Lung (tissue), 12 donors: Measurements from ENCODE around the gene SYK. TPM values are rescaled to one million over a fixed set of nuclear protein-coding genes. Genes with fewer than 3 reads are reported as not detected.

Experiments used
- ATAC-seq: fragments of 200-7000 bp; cut with Tn5 transposase; one replicate; pipeline ENCODE4 v1.9.1; 2020; ENCODE audit warnings: moderate number of reproducible peaks; ENCODE audit not compliant: insufficient read depth, low FRiP score
- DNase-seq, 3 donors: peaks; one replicate each; pipeline ENCODE4 v3.0.0-alpha.2; 2013 to 2017
- H3K27ac ChIP-seq, 2 donors: one replicate each; pipeline ENCODE4 v1.5.1; 2013; ENCODE audit warnings: mild to moderate bottlenecking in 2 of 2, moderate library complexity in 2 of 2, control low read depth in 1 of 2, inconsistent platforms in 1 of 2, low read depth in 1 of 2, low read length in 1 of 2
- H3K27me3 ChIP-seq, 3 donors: one replicate each; pipeline ENCODE4 v1.5.1; 2013; ENCODE audit warnings: low read length in 2 of 3; ENCODE audit not compliant: control insufficient read depth in 3 of 3, insufficient read depth in 3 of 3
- H3K36me3 ChIP-seq, 4 donors: one replicate each; pipeline ENCODE4 v1.5.1; 2013; ENCODE audit warnings: low read length in 4 of 4, mild to moderate bottlenecking in 1 of 4, moderate library complexity in 1 of 4; ENCODE audit not compliant: control insufficient read depth in 4 of 4, insufficient read depth in 4 of 4
- H3K4me1 ChIP-seq, 5 donors: one replicate each; pipeline ENCODE4 v1.5.1; 2013; ENCODE audit warnings: low read length in 5 of 5, mild to moderate bottlenecking in 2 of 5, moderate library complexity in 1 of 5; ENCODE audit not compliant: control insufficient read depth in 5 of 5, insufficient read depth in 5 of 5
- H3K4me3 ChIP-seq: one replicate; pipeline ENCODE4 v1.5.1; 2013; ENCODE audit warnings: mild to moderate bottlenecking, control low read depth, moderate library complexity
- H3K9ac ChIP-seq, 2 donors: one replicate each; pipeline ENCODE4 v1.5.1; 2013; ENCODE audit warnings: low read length in 2 of 2, control low read depth in 1 of 2; ENCODE audit not compliant: insufficient read depth in 1 of 2
- H3K9me3 ChIP-seq, 4 donors: one replicate each; pipeline ENCODE4 v1.5.1; 2013; ENCODE audit warnings: low read length in 3 of 4, mild to moderate bottlenecking in 1 of 4, moderate library complexity in 1 of 4; ENCODE audit not compliant: control insufficient read depth in 4 of 4, insufficient read depth in 3 of 4
- WGBS, 2 donors: extraction: QIAGEN DNeasy Blood & Tissue Kit; methylation state at CpG; one replicate each; pipeline ENCODE4 v1.1.7; 2013; 5-methylcytosine and 5-hydroxymethylcytosine counted together
- polyA plus RNA-seq, 2 donors: library from polyadenylated mRNA; stranded (reverse); fragments of 200-250 nt; gene quantifications; one replicate each; pipeline ENCODE4 v1.2.1, GENCODE V29; 2013
- total RNA-seq, 2 donors: library from RNA; depleted of rRNA in 1 of 2; stranded (reverse); fragments of >200 nt in 1 of 2; gene quantifications; one replicate each; pipeline ENCODE4 v1.2.1, GENCODE V29; 2014 to 2021
- TF ChIP-seq, protein P1 (sequence below): IDR thresholded peaks from 2 replicates; pipeline ENCODE4 v1.5.1; 2012; ENCODE audit warnings: mild to moderate bottlenecking; ENCODE audit errors: control extremely low read depth, extremely low read depth
- donor health status: control.
- donor health status: control.
- donor health status: Bipolar disorder and iron deficiency.
- donor health status: healthy.
- donor health status: DM: yes; HTN: yes; CAD: no.

Gene SYK
- total and polyA plus RNA-seq, 4 donors: 13.7 to 71.6 (median 35.0) TPM

DNA sequence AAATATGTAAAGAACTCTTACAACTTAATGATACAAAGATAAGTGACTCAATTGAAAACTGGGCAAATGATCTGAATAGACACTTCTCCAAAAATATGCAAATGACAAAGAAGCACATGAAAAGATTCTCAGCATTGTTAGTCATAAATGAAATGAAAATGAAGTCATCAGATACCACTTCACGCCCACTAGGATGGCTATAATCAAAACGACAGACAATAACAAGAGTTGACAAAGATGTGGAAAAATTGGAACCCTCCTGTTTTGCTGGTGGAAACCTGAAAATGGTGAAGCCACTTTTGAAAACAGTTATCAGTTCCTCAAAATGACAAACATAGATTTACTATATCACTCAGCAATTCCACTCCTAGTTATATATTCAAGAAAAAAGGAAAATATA lies 7.9 kb upstream of the SYK start:
- DNase-seq: no peak
- Histone ChIP-seq H3K4me3 (no peak overlapping the region), H3K27me3 (no peaks in the 10 kb centered on the region), H3K4me1 (peaks cover 0 to 4% (median 0%) of the 10 kb centered on the region in 5 donors), H3K9ac (no peak overlapping the region), H3K27ac (no peak overlapping the region), H3K9me3 (peaks cover 0 to 2% (median 0%) of the 10 kb centered on the region in 4 donors), H3K36me3 (no peaks in the 10 kb centered on the region)
- 83 to 86% methylated on average over 2 of the region's 2 CpGs for WGBS, 2 donors
- TF ChIP-seq, protein P1, sequence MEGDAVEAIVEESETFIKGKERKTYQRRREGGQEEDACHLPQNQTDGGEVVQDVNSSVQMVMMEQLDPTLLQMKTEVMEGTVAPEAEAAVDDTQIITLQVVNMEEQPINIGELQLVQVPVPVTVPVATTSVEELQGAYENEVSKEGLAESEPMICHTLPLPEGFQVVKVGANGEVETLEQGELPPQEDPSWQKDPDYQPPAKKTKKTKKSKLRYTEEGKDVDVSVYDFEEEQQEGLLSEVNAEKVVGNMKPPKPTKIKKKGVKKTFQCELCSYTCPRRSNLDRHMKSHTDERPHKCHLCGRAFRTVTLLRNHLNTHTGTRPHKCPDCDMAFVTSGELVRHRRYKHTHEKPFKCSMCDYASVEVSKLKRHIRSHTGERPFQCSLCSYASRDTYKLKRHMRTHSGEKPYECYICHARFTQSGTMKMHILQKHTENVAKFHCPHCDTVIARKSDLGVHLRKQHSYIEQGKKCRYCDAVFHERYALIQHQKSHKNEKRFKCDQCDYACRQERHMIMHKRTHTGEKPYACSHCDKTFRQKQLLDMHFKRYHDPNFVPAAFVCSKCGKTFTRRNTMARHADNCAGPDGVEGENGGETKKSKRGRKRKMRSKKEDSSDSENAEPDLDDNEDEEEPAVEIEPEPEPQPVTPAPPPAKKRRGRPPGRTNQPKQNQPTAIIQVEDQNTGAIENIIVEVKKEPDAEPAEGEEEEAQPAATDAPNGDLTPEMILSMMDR: no peak
- ATAC-seq: no peak

DNA sequence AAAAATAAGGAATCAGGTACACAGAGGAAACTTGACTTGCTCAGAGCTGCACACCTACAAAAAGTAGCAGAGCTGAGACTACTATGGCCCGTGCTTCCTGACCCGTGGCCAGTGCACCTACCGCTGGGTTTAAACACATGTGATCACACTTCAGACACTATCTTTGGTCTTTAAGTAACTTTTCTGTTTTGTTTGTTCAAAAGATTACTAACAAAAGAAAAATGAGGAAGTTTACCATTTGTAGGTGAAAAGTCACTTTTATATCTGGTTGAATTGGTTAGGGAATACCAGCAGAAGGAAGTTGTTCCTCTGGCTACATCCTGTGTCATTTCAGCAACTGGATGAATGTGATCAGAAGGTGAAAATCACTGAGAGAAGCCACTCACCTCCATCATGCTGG lies 6.5 kb upstream of the SYK start:
- TF ChIP-seq, protein P1: no peak
- H3K9ac ChIP-seq: no peak overlapping the region
- no peaks in the 10 kb centered on the region for H3K36me3 ChIP-seq
- H3K27me3 ChIP-seq: no peaks in the 10 kb centered on the region
- no peak overlapping the region for H3K4me3 ChIP-seq
- peaks cover 0 to 4% (median 0%) of the 10 kb centered on the region in 5 donors for H3K4me1 ChIP-seq
- DNase-seq: no peak
- ATAC-seq: no peak
- peaks cover 0 to under 1% (median 0%) of the 10 kb centered on the region in 4 donors for H3K9me3 ChIP-seq
- 45 to 49% methylated on average over 3 of the region's 3 CpGs for WGBS, 2 donors
- H3K27ac ChIP-seq: no peak overlapping the region

DNA sequence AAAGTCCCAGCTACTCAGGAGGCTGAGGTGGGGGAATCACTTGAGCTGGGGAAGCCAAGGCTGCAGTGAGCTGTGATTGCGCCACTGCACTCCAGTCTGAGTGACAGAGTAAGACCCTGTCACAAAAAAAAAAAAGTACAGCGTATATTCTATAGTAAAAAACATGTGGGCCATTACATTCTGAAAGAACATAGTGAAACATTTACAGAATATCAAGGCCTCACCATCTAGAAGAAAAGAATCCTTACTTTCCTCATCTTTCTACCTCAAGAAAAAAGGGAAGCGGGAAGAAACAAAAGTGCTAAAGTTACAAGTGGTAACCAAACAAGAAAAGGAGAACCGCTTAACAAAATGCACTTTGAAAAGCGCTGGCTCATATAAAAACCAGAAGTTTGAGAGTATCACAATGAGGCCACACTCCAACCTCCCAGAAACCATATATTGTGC lies 5.7 kb upstream of the SYK start:
- DNase-seq (peak in 1 of 3 donors; percentile 46), ATAC-seq (peak; percentile 53)
- H3K4me3 ChIP-seq: no peak overlapping the region
- H3K36me3 ChIP-seq: no peaks in the 10 kb centered on the region
- H3K9me3 ChIP-seq: no peaks in the 10 kb centered on the region
- TF ChIP-seq, protein P1: no peak
- 33 to 53% methylated on average over 5 of the region's 5 CpGs for WGBS, 2 donors
- no peak overlapping the region for H3K9ac ChIP-seq
- peaks cover 0 to 5% (median 0%) of the 10 kb centered on the region in 3 donors for H3K27me3 ChIP-seq
- H3K4me1 ChIP-seq: peaks cover 0 to 4% (median 0%) of the 10 kb centered on the region in 5 donors
- no peak overlapping the region for H3K27ac ChIP-seq
